ENCODE measurements around the gene CASP5.

GRCh38 chr11:105023003-105023402, at the start of gene CASP5:
- TF ChIP-seq CTCF (IDR thresholded peaks at IDR 0.05; ENCODE audit: borderline replicate concordance, extremely low read depth, low read length, poor library complexity, severe bottlenecking), result no peak
- no peak for TF ChIP-seq EZH2 (IDR thresholded peaks at IDR 0.05; ENCODE audit: borderline replicate concordance, low read depth, low read length, severe bottlenecking)

Data from DND-41 (cell line).